Uterus (tissue), 2 donors: Measurements from ENCODE around the gene PLEKHG1.

Experiments
- POLR2A ChIP-seq, 2 donors: fragments of 450-650 bp; IDR thresholded peaks; one replicate each; pipeline ENCODE4 v1.6.1; 2016; ENCODE audit warnings: antibody characterized with exemption in 2 of 2, mild to moderate bottlenecking in 1 of 2, moderate library complexity in 1 of 2
- TF ChIP-seq, protein P1 (sequence below), 4 experiments: fragments of 200-600 bp in 2 of 4; fragments of 450-650 bp in 2 of 4; sonication (generic) in 2 of 4; IDR thresholded peaks; one replicate each; pipeline ENCODE4 v1.5.1; 2016 to 2019; ENCODE audit warnings: antibody characterized with exemption in 4 of 4, mild to moderate bottlenecking in 2 of 4, moderate library complexity in 1 of 4

GRCh38 chr6:150617496-150618460 lies 18.1 kb downstream of the PLEKHG1 start:
- no peak for TF ChIP-seq POLR2A (IDR thresholded peaks at IDR 0.05)
- TF ChIP-seq, protein P1, sequence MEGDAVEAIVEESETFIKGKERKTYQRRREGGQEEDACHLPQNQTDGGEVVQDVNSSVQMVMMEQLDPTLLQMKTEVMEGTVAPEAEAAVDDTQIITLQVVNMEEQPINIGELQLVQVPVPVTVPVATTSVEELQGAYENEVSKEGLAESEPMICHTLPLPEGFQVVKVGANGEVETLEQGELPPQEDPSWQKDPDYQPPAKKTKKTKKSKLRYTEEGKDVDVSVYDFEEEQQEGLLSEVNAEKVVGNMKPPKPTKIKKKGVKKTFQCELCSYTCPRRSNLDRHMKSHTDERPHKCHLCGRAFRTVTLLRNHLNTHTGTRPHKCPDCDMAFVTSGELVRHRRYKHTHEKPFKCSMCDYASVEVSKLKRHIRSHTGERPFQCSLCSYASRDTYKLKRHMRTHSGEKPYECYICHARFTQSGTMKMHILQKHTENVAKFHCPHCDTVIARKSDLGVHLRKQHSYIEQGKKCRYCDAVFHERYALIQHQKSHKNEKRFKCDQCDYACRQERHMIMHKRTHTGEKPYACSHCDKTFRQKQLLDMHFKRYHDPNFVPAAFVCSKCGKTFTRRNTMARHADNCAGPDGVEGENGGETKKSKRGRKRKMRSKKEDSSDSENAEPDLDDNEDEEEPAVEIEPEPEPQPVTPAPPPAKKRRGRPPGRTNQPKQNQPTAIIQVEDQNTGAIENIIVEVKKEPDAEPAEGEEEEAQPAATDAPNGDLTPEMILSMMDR (IDR thresholded peaks at IDR 0.05) = no peak
